AG10803 (cell line): ENCODE measurements around the gene SSH3.

Source experiments
- DNase-seq: peaks from one replicate; pipeline ENCODE4 v3.0.0; 2010; ENCODE audit warnings: low read depth
- H3K4me3 ChIP-seq: 2 replicates; pipeline ENCODE4 v1.5.1; 2011; ENCODE audit warnings: mild to moderate bottlenecking, low read length, control low read depth
- TF ChIP-seq, protein P1 (sequence below): conservative IDR thresholded peaks from 2 replicates; pipeline ENCODE4 v1.5.1; 2011; ENCODE audit warnings: mild to moderate bottlenecking, low read length, control low read depth, inconsistent platforms

SSH3 gene

DNA sequence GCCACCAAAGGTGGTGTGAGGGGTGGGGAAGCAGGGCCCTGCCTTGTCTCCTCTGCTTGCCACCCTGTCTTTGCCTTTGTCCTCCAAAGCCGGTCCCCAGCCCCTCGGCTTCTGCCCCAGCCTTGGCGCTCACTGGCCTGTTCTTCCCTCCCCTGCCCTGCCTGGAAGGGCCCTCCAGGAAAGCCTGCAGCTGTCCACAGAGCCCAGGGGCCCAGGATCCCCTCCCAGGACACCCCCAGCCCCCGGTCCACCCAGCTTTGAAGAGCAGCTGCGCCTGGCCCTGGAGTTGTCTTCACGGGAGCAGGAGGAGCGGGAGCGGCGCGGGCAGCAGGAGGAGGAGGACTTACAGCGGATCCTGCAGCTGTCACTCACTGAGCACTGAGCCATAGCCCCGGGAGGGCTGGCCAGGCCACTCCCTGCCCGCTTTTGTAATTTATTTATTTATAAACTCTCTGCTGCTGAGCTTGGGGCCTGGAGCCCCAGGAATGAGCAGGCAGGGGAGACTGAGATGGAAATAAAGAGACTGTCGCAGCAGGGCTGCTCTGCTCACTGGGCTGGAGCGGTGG lies 1.3 kb upstream of the SSH3 start:
- peak; percentile 27 for DNase-seq
- H3K4me3 ChIP-seq: no peak overlapping the region
- TF ChIP-seq, protein P1, sequence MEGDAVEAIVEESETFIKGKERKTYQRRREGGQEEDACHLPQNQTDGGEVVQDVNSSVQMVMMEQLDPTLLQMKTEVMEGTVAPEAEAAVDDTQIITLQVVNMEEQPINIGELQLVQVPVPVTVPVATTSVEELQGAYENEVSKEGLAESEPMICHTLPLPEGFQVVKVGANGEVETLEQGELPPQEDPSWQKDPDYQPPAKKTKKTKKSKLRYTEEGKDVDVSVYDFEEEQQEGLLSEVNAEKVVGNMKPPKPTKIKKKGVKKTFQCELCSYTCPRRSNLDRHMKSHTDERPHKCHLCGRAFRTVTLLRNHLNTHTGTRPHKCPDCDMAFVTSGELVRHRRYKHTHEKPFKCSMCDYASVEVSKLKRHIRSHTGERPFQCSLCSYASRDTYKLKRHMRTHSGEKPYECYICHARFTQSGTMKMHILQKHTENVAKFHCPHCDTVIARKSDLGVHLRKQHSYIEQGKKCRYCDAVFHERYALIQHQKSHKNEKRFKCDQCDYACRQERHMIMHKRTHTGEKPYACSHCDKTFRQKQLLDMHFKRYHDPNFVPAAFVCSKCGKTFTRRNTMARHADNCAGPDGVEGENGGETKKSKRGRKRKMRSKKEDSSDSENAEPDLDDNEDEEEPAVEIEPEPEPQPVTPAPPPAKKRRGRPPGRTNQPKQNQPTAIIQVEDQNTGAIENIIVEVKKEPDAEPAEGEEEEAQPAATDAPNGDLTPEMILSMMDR: no peak

DNA sequence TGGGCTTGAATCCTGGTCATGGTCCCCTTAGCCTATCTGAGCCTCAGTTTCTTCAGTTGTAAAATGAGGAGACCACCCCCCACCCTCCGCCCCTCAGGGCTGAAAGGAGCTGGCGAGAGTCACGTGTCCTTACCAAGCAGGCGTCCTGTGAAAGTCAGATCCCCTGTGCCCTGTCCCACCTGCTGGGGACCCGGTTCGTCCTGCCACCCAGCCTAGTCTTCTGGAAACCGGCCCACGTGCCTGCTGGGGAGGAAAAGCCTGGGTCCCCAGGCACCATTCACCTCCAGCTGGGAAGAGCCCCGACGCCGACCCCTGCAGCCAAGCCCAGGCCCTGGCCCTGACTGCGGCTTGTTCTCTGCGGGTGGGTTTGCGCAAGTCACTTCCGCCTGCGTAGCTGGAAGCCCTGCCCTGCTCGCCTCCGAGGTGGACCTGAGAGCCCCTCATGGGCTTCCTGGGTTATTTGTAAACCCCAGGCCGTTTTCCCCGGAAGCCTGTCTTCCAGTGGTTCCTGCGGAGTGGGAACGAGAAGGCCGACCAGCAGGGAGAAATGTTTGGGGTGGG lies 679 bp upstream of the SSH3 start:
- H3K4me3 ChIP-seq: peak overlapping the region; percentile 58
- TF ChIP-seq, protein P1: no peak
- peak; percentile 27 for DNase-seq

DNA sequence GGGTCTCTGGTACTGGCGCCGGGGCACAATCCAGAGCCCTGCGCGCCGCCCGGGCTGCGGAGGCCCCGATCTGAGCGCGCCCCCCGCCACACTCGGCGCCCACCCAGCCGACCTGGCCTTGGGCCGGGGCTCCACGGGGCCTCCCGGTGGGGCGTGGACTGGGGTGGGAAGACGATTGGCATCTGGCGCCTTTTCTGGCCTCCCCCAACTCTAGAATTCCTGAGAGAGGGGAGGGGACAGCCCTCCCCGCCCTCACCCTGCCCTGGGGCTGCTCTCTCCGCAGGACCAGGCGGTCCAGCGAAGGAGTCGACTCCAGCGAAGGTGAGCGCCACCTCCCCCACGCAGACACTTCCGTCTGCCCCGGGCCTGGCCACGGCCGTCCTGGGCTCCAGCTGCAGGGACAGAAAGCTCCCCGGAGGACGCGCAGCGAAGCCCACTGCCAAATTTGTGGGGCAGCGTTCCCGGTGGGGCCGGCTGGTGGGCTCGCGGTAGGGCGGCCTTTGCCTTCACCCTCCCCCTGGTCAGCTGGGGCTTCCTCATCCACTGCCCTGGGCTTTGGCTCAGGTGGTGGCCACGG lies 593 bp downstream of the SSH3 start:
- no peak for DNase-seq
- H3K4me3 ChIP-seq: peak overlapping the region; percentile 58
- TF ChIP-seq, protein P1: no peak

DNA sequence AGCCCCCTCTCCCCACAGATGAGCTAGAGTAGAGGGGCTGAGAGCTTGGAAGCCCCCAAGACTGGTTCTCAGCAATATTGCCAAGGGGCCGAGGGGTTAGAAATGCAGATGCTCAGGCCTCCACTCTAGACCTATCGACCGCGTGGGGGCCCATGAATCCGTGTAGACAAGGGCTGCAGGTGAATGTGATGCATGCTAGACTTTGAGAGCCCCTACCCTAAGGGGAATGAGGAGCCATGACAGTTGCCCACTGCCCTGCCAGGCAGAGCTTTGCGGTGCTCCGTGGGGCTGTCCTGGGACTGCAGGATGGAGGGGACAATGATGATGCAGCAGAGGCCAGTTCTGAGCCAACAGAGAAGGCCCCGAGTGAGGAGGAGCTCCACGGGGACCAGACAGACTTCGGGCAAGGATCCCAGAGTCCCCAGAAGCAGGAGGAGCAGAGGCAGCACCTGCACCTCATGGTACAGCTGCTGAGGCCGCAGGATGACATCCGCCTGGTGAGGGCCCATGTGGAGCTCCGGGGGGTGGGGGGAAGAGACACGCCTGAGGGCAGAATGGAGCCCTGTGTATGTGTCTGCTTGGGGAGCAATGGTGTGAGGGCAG lies 1.3 kb downstream of the SSH3 start:
- no peak for DNase-seq
- H3K4me3 ChIP-seq: peak overlapping the region; percentile 58

DNA sequence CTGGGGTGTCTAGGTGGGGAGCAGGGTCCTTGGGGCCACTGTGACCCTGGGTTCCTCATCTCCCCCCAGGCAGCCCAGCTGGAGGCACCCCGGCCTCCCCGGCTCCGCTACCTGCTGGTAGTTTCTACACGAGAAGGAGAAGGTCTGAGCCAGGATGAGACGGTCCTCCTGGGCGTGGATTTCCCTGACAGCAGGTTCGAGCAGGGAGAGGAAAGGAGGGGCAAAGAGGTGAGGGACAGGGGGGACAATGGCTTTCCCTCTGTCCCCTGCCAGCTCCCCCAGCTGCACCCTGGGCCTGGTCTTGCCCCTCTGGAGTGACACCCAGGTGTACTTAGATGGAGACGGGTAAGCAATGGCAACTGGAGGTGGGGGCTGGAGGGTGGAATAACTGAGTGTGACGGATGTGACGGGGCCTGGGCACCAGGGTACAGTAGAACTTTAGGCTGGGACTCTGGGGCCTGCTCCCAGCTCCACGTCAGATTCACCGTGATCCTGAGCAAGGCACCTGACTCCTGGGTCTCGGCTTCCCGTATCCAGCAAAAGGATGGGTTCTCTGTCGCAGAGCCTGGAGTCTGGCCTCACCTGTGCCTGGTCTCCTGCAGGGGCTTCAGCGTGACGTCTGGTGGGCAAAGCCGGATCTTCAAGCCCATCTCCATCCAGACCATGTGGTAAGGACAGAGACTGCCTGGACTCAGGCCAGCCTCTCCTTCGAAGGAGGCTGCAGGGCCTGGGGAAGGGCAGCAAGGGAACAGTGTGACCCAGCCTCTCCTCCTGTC lies 3.6 kb downstream of the SSH3 start:
- DNase-seq: no peak
- H3K4me3 ChIP-seq: no peak overlapping the region
- TF ChIP-seq, protein P1: no peak

More for the DNA sequence above, 1.3 kb downstream of the SSH3 start:
- TF ChIP-seq, protein P1: no peak

DNA sequence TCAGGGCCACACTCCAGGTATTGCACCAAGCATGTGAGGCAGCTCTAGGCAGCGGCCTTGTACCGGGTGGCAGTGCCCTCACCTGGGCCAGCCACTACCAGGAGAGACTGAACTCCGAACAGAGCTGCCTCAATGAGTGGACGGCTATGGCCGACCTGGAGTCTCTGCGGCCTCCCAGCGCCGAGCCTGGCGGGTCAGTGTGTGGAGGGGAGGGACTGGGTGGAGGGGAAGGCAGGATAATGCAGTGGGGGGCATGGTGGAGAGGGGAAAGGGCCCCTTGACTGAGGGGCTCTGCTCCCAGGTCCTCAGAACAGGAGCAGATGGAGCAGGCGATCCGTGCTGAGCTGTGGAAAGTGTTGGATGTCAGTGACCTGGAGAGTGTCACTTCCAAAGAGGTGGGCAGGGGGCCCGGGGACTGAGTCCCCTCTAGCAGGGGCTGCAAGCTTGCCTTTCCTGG lies 4.2 kb downstream of the SSH3 start:
- TF ChIP-seq, protein P1: no peak
- no peak for DNase-seq
- no peak overlapping the region for H3K4me3 ChIP-seq
